SU-DHL-6 (cell line): ENCODE results near the gene UPK3A.

Source experiments
- H2AFZ ChIP-seq: fragments of 200-600 bp; sonication (generic); 2 replicates; pipeline ENCODE4 v1.6.1; 2014; ENCODE audit warnings: low read depth, mild to moderate bottlenecking, moderate library complexity, mixed read lengths, antibody characterized with exemption, low read length; ENCODE audit not compliant: severe bottlenecking
- H3F3A ChIP-seq: fragments of 200-600 bp; shearing (Covaris generic); 2 replicates; pipeline ENCODE4 v1.6.0; 2016; ENCODE audit warnings: antibody characterized with exemption, mild to moderate bottlenecking; ENCODE audit not compliant: insufficient read depth
- H3K27ac ChIP-seq: fragments of 200-600 bp; sonication (generic); 2 replicates; pipeline ENCODE4 v1.5.1; 2016; ENCODE audit warnings: low read depth, mild to moderate bottlenecking, low read length, moderate library complexity, mixed read lengths
- H3K27me3 ChIP-seq: fragments of 200-600 bp; sonication (generic), shearing (Covaris generic); 2 replicates; pipeline ENCODE4 v1.6.0; 2014; ENCODE audit warnings: mild to moderate bottlenecking, low read length
- H3K36me3 ChIP-seq: fragments of 200-600 bp; sonication (generic); 2 replicates; pipeline ENCODE4 v1.6.1; 2014; ENCODE audit warnings: mild to moderate bottlenecking, low read length, mixed read lengths
- H3K4me2 ChIP-seq: fragments of 300-600, 200-600 bp; shearing (Covaris generic), sonication (generic); 2 replicates; pipeline ENCODE4 v1.6.0; 2014; ENCODE audit warnings: low read length, low read depth, mild to moderate bottlenecking; ENCODE audit not compliant: poor library complexity, severe bottlenecking
- H3K4me3 ChIP-seq: fragments of 200-600 bp; sonication (generic); 2 replicates; pipeline ENCODE4 v1.5.1; 2014; ENCODE audit warnings: antibody characterized with exemption, low read length, mild to moderate bottlenecking, mixed read lengths; ENCODE audit not compliant: insufficient read depth, poor library complexity, severe bottlenecking
- H3K79me2 ChIP-seq: fragments of 200-600 bp; sonication (generic); 2 replicates; pipeline ENCODE4 v1.6.1; 2014; ENCODE audit warnings: mild to moderate bottlenecking, low read length, moderate library complexity; ENCODE audit not compliant: insufficient read depth
- H3K9ac ChIP-seq: fragments of 200-600 bp; sonication (generic); 2 replicates; pipeline ENCODE4 v1.7.0; 2014; ENCODE audit warnings: mild to moderate bottlenecking, low read length
- H3K9me2 ChIP-seq: fragments of 200-600 bp; sonication (generic); replicated peaks from 2 replicates; pipeline ENCODE4 v1.6.1; 2014; ENCODE audit warnings: low read length; ENCODE audit not compliant: insufficient read depth
- H3K9me3 ChIP-seq: fragments of 200-600 bp; sonication (generic); 2 replicates; pipeline ENCODE4 v1.6.1; 2014; ENCODE audit warnings: low read length, mixed read lengths; ENCODE audit not compliant: insufficient read depth
- H4K20me1 ChIP-seq: fragments of 200-600 bp; sonication (generic); 2 replicates; pipeline ENCODE4 v1.6.1; 2014; ENCODE audit warnings: low read depth, mild to moderate bottlenecking, antibody characterized with exemption, low read length, moderate library complexity, mixed read lengths
- EZH2phosphoT487 ChIP-seq: fragments of 200-600 bp; sonication (generic), shearing (Covaris generic); conservative IDR thresholded peaks from 2 replicates; pipeline ENCODE4 v1.6.1; 2018; ENCODE audit warnings: mild to moderate bottlenecking, antibody characterized with exemption, low read length, moderate library complexity, mixed read lengths
- TF ChIP-seq, protein P1 (sequence below): fragments of 200-600 bp; sonication (generic); IDR thresholded peaks from one replicate; pipeline ENCODE4 v1.5.1; 2017; ENCODE audit warnings: antibody characterized with exemption, mild to moderate bottlenecking, low read length, moderate library complexity; ENCODE audit not compliant: insufficient read depth, poor library complexity, severe bottlenecking

UPK3A gene

DNA sequence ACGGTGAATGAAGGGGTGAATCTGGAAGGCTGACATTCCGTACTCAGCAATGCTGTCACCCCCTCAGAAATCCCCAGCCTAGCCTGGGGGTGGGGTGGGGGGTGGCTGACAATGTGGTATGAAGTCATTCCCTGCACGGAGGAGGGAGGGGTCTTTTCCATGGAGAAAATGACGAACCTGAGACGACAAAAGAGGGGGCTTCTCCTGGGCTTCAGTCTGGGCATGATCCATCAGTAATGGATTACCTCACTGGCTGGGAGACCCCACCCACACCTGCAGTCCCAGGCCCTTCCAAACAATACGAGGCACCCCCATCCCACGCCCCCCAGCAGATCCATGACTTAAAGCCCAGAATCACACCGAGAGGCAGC is 45.1 kb upstream of the UPK3A start:
- Histone ChIP-seq H3K36me3 (no peaks in the 10 kb centered on the region), H3K4me3 (no peak overlapping the region), H3K4me2 (peak overlapping the region; percentile 77), H3K79me2 (no peaks in the 10 kb centered on the region), H3K9ac (peak overlapping the region; percentile 54; the same call in 1 of the 2 replicates), H4K20me1 (no peaks in the 10 kb centered on the region), H3K27me3 (no peaks in the 10 kb centered on the region), H2AFZ (no peak overlapping the region), H3K9me3 (no peaks in the 10 kb centered on the region), H3K9me2 (no peaks in the 10 kb centered on the region), H3F3A (0 out of 2 replicates have a peak, but pooled peaks cover 2% of the 10 kb centered on the region), H3K27ac (no peak overlapping the region)
- TF ChIP-seq, protein P1, sequence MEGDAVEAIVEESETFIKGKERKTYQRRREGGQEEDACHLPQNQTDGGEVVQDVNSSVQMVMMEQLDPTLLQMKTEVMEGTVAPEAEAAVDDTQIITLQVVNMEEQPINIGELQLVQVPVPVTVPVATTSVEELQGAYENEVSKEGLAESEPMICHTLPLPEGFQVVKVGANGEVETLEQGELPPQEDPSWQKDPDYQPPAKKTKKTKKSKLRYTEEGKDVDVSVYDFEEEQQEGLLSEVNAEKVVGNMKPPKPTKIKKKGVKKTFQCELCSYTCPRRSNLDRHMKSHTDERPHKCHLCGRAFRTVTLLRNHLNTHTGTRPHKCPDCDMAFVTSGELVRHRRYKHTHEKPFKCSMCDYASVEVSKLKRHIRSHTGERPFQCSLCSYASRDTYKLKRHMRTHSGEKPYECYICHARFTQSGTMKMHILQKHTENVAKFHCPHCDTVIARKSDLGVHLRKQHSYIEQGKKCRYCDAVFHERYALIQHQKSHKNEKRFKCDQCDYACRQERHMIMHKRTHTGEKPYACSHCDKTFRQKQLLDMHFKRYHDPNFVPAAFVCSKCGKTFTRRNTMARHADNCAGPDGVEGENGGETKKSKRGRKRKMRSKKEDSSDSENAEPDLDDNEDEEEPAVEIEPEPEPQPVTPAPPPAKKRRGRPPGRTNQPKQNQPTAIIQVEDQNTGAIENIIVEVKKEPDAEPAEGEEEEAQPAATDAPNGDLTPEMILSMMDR, result no peak
- TF ChIP-seq EZH2phosphoT487, result no peak

DNA sequence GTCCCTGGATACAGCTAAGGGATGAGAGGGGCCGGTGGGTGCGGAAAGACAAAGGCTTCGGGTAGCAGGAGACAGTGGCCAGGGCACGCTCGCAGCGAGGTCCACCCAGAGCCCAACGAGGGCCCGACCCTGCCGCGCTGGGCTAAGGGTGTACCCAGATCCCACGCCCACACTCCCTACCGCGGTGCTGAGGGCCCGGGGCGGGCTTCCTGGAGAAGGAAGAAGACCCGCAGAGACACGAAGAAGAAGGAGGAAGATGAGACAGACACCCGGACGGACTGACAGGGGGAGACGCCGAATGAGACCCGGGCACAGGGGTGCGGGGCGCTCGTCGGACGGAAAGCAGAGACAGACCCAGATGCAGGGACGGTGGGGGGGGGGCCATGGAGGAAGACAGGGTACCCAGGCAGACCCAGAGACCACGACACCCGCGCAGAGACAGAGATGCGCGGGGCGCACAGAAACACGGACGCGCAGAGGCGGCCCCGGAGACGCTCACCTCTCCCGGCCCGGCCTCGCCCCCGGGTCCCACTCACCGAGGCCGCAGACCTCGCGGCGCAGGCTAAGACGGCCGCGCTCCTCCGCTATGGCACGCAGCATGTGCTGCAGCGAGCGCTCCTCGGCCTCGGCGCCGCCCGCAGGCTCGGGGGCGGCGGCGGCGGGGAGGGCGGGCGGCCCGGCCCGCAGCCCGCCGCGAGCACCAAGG is 44.5 kb upstream of the UPK3A start:
- Histone ChIP-seq H4K20me1 (no peaks in the 10 kb centered on the region), H3K27ac (no peak overlapping the region), H3K9me2 (no peaks in the 10 kb centered on the region), H3K36me3 (no peaks in the 10 kb centered on the region), H3K9me3 (no peaks in the 10 kb centered on the region), H3K4me2 (peak overlapping the region; percentile 77), H2AFZ (no peak overlapping the region), H3K4me3 (peak overlapping the region; percentile 59), H3K9ac (peak overlapping the region; percentile 54), H3F3A (no peaks in the 10 kb centered on the region), H3K27me3 (no peaks in the 10 kb centered on the region), H3K79me2 (no peaks in the 10 kb centered on the region)
- TF ChIP-seq, protein P1, result no peak
- no peak for TF ChIP-seq EZH2phosphoT487

DNA sequence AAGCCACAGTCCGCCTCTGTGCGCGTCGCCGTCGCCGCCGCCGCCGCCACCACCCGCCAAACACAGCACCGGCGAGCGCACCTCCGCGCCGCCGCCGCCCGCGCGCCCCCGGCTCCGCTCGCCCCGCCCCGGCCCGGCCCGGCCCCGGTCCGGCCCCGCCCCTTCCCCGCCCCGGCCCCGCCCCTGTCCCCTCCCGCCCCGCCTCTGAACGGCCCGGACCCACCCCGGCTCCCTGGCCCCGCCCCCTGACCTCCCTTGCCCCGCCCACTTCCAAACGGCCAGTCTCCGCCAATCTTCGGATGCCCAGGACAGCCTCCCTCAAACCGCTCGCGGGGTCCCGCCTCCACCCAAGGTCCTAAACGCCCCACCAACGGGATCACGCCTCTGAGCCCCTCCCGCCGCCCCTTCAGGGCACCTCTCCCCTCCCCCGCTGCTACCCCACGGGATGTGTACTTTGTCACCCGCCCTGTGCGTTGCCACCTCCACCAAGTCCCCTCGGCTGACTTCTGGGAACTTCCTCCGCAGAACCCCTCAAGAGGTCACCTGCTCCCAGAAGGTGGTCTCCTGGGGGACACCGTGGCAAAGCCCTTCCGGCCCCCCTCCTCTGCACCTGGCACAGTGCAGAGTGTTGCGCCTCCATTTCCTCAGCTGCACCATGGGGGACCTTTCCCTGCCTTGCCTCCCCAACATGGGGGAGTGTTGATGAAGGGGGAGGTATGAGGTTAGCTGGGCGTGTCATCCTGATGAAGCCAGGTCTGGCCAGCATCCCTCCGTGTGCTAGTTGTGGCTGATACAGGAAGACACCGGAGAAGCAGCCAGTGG is 43.7 kb upstream of the UPK3A start, which contains the start of gene KIAA0930:
Gene KIAA0930 (minus strand): TSS at position 85 of the 822 bp plus-strand sequence. CDS start 191 bp downstream, outside the sequence.
- Histone ChIP-seq H2AFZ (no peak within 1 kb of the TSS), H3K9me3 (no peaks in the 10 kb centered on the region), H3K36me3 (no peaks in the 10 kb centered on the region), H3K9me2 (no peaks in the 10 kb centered on the region), H4K20me1 (no peaks in the 10 kb centered on the region), H3K27me3 (no peaks in the 10 kb centered on the region), H3K27ac (no peak within 1 kb of the TSS), H3K4me3 (peak within 1 kb of the TSS; percentile 59), H3K9ac (peak within 1 kb of the TSS; percentile 54), H3F3A (no peaks in the 10 kb centered on the region), H3K4me2 (peak within 1 kb of the TSS; percentile 77), H3K79me2 (no peaks in the 10 kb centered on the region)
- TF ChIP-seq, protein P1, result no peak
- no peak for TF ChIP-seq EZH2phosphoT487
